HUDEP-2 (cell line): ENCODE data around the gene BOLA2B.
"Not testable (repeated sequence)": the region's sequence is repeated elsewhere in the genome, so short reads cannot be mapped to it uniquely, and the experiment has no call there.

Experiments used
- DNase-seq, 76 experiments: peaks; one replicate each; lab custom pipeline; 2025; ENCODE audit not compliant: unreplicated experiment in 76 of 76; lab: John Stamatoyannopoulos, UW

Gene BOLA2B

DNA sequence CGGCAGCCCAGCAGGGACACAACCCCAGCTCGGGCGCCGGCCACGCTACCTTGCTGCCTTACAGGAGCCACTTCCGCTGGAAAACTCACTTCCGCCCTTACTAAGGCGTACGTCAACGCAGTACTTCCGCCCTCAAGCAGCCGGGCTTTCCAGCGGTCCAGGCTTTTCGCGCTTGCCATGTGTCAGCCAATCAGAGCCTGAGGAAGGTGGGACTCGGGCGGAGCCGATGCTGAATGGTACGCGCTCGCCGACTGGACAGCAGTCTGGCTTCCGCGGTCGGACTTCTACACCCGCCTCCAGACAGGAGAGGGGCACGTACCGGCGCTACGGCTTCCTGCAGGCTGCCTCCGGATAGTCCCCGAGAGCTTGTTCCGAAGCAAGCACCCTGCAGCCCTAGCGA, at the start of gene BOLA2B, which contains the start of gene SLX1A:
Gene BOLA2B, minus strand, starts transcription at position 52 of the 400 bp plus-strand sequence. CDS start 71 bp downstream, outside the sequence.
Gene SLX1A, plus strand, starts transcription at position 261 of the 400 bp plus-strand sequence. CDS start 210 bp downstream, outside the sequence.
- not testable (repeated sequence) for DNase-seq

DNA sequence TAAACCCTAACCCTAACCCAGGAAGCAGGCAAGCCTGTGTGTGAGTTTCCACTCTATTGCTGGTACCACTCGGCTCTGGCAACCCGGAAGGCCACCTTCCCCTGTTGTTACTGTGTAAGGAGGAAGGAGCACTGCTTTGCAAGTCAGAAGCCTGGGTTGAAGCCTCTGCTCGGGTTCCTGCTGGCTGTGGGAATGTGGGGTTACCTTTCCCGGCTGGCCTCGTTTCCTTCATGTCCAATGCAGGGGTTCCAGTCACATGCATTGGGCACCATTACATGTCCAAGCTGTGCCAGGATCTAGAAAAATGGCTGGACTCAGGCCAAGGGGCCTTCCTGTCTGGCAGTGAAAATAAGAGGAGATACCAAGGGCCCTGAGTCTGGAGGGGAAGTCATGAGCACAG, 23.6 kb upstream of the BOLA2B start:
- DNase-seq, result not testable (repeated sequence)

DNA sequence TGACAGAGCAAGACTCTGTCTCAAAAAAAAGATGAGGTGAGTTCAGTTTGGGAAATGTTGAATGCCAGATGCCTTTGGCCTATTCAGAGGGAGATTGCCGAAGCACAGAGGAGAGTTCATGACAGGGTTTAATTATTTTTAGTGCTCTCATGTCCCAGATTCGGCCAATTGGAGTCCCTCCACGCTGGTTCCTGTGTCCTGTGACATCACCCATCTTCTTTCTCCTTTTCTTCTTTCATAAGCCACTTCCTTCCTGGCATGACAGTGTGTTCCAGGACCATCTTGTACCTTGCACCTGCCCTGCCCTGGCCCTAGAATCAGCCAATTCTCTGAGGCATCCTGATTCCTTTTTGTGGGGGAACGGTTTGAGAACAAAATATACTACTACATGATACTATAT, 17.9 kb upstream of the BOLA2B start:
- not testable (repeated sequence) for DNase-seq

DNA sequence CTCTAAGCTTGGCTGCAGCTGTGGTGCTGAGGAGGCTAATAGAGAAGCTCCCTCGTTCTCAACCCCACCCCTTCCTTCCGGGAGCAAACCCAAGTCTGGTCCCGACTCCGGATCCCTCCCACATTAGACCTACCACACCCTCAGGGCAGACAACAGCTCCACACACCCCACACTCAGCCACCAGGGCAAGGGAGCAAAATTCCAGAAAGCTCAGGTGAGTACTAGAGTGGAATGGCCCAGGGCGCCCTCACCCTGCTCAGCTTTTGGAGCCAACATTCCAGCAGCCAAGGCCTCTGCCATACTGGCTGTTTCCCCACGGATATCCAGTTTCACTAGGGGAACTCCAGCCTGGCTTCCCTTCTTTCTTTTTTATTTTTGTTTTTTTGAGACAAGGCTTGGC, 15.6 kb upstream of the BOLA2B start:
- DNase-seq, result not testable (repeated sequence)

DNA sequence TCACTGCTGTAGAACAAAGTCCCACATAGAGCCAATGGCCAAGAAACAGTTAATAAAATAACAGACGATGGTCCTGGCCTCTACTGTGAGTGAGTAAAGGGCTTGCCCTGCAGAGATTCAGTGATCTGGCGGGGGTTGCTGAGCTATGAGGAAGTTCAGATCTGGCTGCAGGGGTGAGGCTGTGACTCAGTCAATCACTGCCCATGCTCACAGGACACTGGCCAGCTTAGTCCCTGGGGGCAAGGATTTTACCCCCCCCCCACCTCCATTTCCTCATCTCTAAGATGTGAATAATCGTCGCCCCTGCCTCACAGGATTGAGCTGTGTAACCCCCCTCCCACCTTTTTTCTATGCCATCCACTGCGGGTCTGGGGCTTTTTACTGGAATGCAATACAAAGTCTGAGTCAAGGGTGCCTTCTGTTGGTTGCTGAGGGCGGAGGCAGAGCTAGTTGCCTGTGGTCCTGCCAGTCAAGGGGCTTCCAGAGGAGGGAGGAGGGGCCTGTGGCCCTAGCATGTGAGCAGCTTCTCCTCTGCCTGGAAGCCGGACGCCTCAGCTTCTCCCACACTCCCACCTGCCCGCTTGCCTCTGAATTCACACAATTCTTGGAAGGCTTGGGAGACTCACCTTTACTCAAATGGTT, 13.7 kb upstream of the BOLA2B start:
- DNase-seq, result not testable (repeated sequence)

- not testable (repeated sequence) for DNase-seq
Measured at GRCh38 chr16:30206252-30206651, 12.8 kb upstream of the BOLA2B start.

GRCh38 chr16:30205541-30206236, 12.2 kb upstream of the BOLA2B start:
- not testable (repeated sequence) for DNase-seq

DNA sequence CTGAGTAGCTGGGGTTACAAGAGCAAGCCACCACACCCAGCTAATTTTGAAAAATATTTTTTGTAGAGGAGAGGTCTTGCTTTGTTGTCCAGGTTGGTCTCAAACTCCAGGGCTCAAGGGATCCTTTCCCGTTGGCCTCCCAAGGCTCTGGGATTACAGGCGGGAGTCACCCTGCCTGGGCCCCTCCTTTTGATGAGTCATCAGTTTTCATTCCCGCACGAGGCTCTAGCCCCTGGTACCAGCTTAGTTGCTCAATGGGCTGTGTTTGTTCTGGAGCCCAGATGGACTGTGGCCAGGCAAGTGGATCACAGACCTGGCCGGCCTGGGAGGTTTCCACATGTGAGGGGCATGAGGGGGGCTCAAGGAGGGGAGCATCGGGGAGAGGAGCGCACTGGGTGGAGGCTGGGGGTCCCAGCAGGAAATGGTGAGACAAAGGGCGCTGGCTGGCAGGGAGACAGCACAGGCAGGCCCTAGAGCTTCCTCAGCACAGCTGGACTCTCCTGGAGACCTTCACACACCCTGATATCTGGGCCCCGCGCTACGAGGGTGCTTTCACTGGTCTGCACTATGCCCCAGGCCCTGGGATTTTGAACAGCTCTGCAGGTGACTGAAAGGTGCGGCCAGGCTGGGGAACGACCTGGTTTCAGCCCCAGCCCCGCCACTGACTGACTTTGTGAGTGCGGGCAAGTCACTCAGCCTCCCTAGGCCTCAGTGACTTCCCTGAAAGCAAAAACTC, 6.3 kb upstream of the BOLA2B start:
- not testable (repeated sequence) for DNase-seq

DNA sequence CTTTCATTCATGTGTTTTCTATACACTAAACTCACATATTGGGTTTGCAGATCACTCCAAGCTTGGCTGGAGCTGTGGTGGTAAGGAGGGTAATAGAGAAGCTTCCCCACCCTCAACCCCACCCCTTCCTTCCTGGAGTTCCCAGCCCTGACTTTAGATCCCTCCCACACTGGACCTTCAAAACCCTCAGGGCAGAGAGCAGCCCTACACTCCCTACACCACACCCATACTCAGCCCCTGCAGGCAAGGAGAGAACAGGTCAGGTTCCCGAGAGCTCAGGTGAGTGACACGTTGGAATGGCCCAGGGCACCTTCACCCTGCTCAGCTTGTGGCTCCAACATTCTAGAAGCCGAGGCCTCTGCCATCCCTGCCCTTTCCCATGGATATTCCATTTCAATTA, 5.6 kb upstream of the BOLA2B start, which contains the start of gene SULT1A3:
Gene SULT1A3, plus strand, starts transcription at position 207 of the 400 bp plus-strand sequence. CDS start 1,474 bp downstream, outside the sequence.
- not testable (repeated sequence) for DNase-seq

DNA sequence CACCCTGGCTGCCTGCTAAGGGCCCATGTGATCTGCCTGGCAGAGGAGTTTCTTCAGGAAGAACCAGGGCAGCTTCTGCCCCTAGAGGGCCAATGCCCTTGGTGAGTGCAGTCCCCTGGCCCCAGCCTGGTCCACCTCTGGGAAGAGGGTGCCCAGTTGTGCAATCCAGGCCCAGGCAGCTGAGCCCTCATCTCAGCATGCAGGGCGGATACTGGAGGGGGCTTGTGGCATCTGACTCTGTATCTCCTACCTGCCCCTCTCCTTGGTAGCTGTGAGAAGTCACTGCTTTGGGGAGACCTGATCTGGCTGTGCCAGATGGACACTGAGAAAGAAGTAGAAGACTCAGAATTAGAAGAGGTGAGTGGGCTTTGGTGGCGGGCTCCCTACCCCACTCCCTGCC, 3.5 kb upstream of the BOLA2B start:
- not testable (repeated sequence) for DNase-seq

DNA sequence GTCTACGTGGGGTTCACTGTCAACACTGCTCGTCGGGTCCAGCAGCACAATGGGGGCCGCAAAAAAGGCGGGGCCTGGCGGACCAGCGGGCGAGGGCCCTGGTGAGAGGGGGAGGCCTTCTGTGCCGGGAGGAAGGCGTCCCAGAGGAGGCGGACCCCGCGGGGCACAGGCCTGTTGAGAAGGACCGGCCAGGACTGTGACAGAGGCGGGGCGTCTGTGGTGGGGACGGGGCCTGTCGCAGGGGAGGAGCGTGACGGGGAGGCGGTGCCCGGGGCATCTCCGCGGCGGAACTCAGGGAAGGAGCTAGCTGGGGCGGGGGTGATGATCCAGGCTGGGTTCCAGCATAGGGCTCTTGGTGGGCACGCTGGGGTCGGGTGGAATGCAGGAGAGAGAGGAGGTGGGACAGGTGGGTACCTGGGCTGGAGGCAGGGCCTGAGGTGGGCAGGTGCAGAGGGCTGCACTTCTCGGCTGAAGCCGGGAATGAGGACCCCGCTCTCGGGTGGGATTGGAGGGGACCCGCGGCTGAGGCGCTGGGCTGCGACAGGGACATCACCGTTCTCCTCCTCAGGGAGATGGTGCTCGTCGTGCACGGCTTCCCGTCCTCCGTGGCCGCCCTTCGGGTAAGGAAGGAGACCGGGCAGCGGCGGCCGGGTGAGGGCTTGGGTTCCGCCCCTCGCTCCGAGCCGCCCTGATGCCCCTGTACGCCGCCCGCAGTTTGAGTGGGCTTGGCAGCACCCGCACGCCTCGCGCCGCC, 883 bp upstream of the BOLA2B start:
- DNase-seq, result not testable (repeated sequence)

DNA sequence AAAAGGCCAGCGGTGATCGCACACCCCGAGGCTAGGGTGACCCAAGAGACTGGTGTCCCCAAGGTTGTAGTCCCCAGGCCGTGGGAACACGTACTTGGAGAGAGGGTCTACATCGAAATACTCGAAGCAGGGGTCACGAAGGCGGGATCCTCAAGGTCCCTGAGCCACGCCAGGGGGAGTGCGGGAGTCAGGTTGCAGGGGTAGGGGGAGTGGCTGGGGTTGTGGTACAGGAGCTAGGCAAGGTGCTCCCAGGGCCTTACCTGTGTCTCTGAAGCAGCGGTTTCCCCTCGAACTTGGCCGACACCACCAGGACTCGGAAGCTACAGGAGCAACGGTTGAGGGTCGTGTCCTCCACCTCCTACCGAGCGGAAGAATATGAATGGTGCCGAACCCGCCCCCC, 368 bp downstream of the BOLA2B start:
- DNase-seq, result not testable (repeated sequence)

- not testable (repeated sequence) for DNase-seq
Measured at GRCh38 chr16:30191158-30191557, 2.3 kb downstream of the BOLA2B start.

- no peak for DNase-seq
Measured at GRCh38 chr16:30187971-30188561, 5.4 kb downstream of the BOLA2B start.

DNA sequence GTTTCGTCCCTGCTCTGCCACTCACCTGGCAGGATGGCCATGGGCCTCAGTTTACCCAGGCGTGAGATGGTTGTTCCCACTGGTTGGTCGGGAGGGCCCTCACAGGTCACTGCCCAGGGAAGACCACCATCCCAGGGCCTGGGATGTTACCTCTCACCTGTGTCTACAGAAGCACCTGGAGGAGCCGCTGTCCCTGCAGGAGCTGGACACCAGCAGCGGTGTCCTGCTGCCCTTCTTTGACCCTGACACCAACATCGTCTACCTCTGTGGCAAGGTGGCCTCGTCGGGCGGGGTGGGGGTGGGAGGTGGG, 6.0 kb downstream of the BOLA2B start:
- DNase-seq, result no peak

DNA sequence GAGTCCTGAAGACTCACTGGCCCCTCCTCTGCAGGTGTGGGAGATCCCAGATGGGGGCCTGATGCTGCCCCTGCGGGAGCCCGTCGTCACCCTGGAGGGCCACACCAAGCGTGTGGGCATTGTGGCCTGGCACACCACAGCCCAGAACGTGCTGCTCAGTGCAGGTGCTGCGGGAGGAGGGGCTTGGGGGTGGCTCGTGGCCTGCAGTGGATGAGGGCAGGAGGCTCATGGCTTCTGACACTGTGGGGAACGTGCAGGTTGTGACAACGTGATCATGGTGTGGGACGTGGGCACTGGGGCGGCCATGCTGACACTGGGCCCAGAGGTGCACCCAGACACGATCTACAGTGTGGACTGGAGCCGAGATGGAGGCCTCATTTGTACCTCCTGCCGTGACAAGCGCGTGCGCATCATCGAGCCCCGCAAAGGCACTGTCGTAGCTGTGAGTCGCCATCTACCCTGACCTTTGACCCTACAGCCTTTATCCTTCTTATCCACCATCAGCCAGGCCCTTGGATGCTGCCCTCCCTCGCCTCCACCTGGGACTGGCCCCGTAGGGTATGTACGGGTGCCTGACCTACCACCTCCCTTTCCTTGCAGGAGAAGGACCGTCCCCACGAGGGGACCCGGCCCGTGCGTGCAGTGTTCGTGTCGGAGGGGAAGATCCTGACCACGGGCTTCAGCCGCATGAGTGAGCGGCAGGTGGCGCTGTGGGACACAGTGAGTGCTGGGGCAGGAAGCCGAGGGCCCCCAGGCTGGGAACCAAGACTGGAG, 6.5 kb downstream of the BOLA2B start:
- peak in 52 of 76 experiments; percentile 3 to 72 (median 46) for DNase-seq

- DNase-seq, result no peak
Measured at GRCh38 chr16:30186444-30186781, 7.1 kb downstream of the BOLA2B start.

DNA sequence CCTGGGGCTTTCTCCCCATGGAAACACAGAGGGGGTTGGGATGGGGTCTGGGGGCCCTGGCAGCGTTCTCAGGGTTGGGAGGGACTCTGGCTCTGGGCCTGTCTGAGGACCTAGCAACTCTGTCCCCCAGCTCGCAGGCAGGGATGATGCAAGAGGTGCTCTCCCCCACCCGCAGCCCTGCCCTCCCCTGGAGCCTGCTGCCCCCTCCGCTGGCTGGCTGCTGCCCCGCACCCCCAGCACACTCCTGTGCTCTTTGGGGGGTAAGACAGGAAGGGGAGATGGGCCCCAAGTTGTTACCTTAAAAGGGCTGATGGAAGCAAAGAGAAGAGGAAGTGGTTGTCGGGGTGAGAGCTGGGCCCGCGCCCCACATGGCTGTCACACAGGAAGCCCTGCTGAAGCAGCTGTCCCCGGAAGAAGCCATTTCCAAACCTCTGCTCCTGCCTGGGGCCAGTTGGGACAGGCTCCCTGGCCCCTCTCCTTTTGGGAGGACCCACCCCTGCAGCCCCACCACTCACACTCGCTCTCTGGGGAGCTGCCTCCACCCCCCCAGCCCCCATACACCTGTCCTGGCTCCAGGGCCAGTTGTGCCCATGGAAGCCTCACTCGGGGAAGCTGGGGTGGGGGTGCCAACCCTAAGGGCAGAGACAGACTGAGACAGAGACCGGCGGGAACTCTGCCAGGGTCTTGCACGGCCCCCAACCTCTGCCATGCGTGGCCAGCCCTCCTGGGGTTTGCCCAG, 7.6 kb downstream of the BOLA2B start:
- no peak for DNase-seq
